Thyroid gland (tissue), 4 donors: ENCODE results near the gene CABP4.

ENCODE experiments used
- POLR2A ChIP-seq, 2 donors: fragments of 450-650 bp; IDR thresholded peaks; one replicate each; pipeline ENCODE4 v1.6.1; 2017; ENCODE audit warnings: antibody characterized with exemption in 2 of 2, mild to moderate bottlenecking in 2 of 2, moderate library complexity in 1 of 2
- TF ChIP-seq, protein P1 (sequence below), 6 experiments: fragments of 200-600 bp in 3 of 6; fragments of 450-650 bp in 3 of 6; sonication (generic) in 3 of 6; IDR thresholded peaks; one replicate each; pipeline ENCODE4 v1.5.1; 2016 to 2019; ENCODE audit warnings: antibody characterized with exemption in 6 of 6, mild to moderate bottlenecking in 2 of 6, inconsistent platforms in 1 of 6, moderate library complexity in 1 of 6

GRCh38 chr11:67504950-67505581 lies 49.9 kb downstream of the CABP4 start, which contains the start of gene PITPNM1:
- TF ChIP-seq, protein P1, sequence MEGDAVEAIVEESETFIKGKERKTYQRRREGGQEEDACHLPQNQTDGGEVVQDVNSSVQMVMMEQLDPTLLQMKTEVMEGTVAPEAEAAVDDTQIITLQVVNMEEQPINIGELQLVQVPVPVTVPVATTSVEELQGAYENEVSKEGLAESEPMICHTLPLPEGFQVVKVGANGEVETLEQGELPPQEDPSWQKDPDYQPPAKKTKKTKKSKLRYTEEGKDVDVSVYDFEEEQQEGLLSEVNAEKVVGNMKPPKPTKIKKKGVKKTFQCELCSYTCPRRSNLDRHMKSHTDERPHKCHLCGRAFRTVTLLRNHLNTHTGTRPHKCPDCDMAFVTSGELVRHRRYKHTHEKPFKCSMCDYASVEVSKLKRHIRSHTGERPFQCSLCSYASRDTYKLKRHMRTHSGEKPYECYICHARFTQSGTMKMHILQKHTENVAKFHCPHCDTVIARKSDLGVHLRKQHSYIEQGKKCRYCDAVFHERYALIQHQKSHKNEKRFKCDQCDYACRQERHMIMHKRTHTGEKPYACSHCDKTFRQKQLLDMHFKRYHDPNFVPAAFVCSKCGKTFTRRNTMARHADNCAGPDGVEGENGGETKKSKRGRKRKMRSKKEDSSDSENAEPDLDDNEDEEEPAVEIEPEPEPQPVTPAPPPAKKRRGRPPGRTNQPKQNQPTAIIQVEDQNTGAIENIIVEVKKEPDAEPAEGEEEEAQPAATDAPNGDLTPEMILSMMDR (IDR thresholded peaks at IDR 0.05), result no peak
- peak in 1 of 2 donors; percentile 69 for TF ChIP-seq POLR2A (IDR thresholded peaks at IDR 0.05)
